ENCODE measurements around the gene FAM83C.

Gene FAM83C

GRCh38 chr20:35298264-35298663 lies 6.0 kb upstream of the FAM83C start:
- peaks cover 0 to 2% of the 10 kb centered on the region in 2 donors for H3K4me1 ChIP-seq (ENCODE audit: control insufficient read depth in 2 of 2, insufficient read depth in 2 of 2, low read length in 2 of 2)
- no peak overlapping the region for H3K4me3 ChIP-seq (ENCODE audit: low read length in 2 of 2)
- H3K27me3 ChIP-seq (ENCODE audit: control insufficient read depth in 2 of 2, insufficient read depth in 2 of 2, low read length in 2 of 2) = no peaks in the 10 kb centered on the region
- H3K27ac ChIP-seq (ENCODE audit: low read depth in 2 of 2, low read length in 2 of 2) = no peak overlapping the region
- no peak overlapping the region for H3K9ac ChIP-seq (ENCODE audit: low read depth in 1 of 2, low read length in 2 of 2)
- H3K9me3 ChIP-seq (ENCODE audit: control insufficient read depth in 2 of 2, low read length in 2 of 2) = no peaks in the 10 kb centered on the region
- no peaks in the 10 kb centered on the region for H3K36me3 ChIP-seq (ENCODE audit: control insufficient read depth in 2 of 2, insufficient read depth in 2 of 2, low read length in 2 of 2)

GRCh38 chr20:35297740-35298139 lies 5.5 kb upstream of the FAM83C start:
- Histone ChIP-seq H3K36me3 (ENCODE audit: control insufficient read depth in 2 of 2, insufficient read depth in 2 of 2, low read length in 2 of 2) (no peaks in the 10 kb centered on the region), H3K27me3 (ENCODE audit: control insufficient read depth in 2 of 2, insufficient read depth in 2 of 2, low read length in 2 of 2) (no peaks in the 10 kb centered on the region), H3K4me3 (ENCODE audit: low read length in 2 of 2) (no peak overlapping the region), H3K9me3 (ENCODE audit: control insufficient read depth in 2 of 2, low read length in 2 of 2) (no peaks in the 10 kb centered on the region), H3K9ac (ENCODE audit: low read depth in 1 of 2, low read length in 2 of 2) (no peak overlapping the region), H3K27ac (ENCODE audit: low read depth in 2 of 2, low read length in 2 of 2) (no peak overlapping the region), H3K4me1 (ENCODE audit: control insufficient read depth in 2 of 2, insufficient read depth in 2 of 2, low read length in 2 of 2) (peaks cover 0 to 2% of the 10 kb centered on the region in 2 donors)

- Histone ChIP-seq H3K4me3 (ENCODE audit: low read length in 2 of 2) (no peak overlapping the region), H3K9ac (ENCODE audit: low read depth in 1 of 2, low read length in 2 of 2) (no peak overlapping the region), H3K27ac (ENCODE audit: low read depth in 2 of 2, low read length in 2 of 2) (no peak overlapping the region), H3K9me3 (ENCODE audit: control insufficient read depth in 2 of 2, low read length in 2 of 2) (no peaks in the 10 kb centered on the region), H3K4me1 (ENCODE audit: control insufficient read depth in 2 of 2, insufficient read depth in 2 of 2, low read length in 2 of 2) (peaks cover 0 to 2% of the 10 kb centered on the region in 2 donors), H3K36me3 (ENCODE audit: control insufficient read depth in 2 of 2, insufficient read depth in 2 of 2, low read length in 2 of 2) (no peaks in the 10 kb centered on the region), H3K27me3 (ENCODE audit: control insufficient read depth in 2 of 2, insufficient read depth in 2 of 2, low read length in 2 of 2) (no peaks in the 10 kb centered on the region)
Measured at GRCh38 chr20:35297155-35297554, 4.9 kb upstream of the FAM83C start.

GRCh38 chr20:35296101-35296554 lies 3.9 kb upstream of the FAM83C start:
- H3K4me1 ChIP-seq (ENCODE audit: control insufficient read depth in 2 of 2, insufficient read depth in 2 of 2, low read length in 2 of 2) = peaks cover 0 to 2% of the 10 kb centered on the region in 2 donors
- H3K4me3 ChIP-seq (ENCODE audit: low read length in 2 of 2) = no peak overlapping the region
- no peak overlapping the region for H3K27ac ChIP-seq (ENCODE audit: low read depth in 2 of 2, low read length in 2 of 2)
- no peaks in the 10 kb centered on the region for H3K9me3 ChIP-seq (ENCODE audit: control insufficient read depth in 2 of 2, low read length in 2 of 2)
- no peaks in the 10 kb centered on the region for H3K36me3 ChIP-seq (ENCODE audit: control insufficient read depth in 2 of 2, insufficient read depth in 2 of 2, low read length in 2 of 2)
- no peaks in the 10 kb centered on the region for H3K27me3 ChIP-seq (ENCODE audit: control insufficient read depth in 2 of 2, insufficient read depth in 2 of 2, low read length in 2 of 2)
- H3K9ac ChIP-seq (ENCODE audit: low read depth in 1 of 2, low read length in 2 of 2) = no peak overlapping the region

GRCh38 chr20:35295674-35296073 lies 3.4 kb upstream of the FAM83C start:
- H3K4me3 ChIP-seq (ENCODE audit: low read length in 2 of 2) = no peak overlapping the region
- H3K27ac ChIP-seq (ENCODE audit: low read depth in 2 of 2, low read length in 2 of 2) = no peak overlapping the region
- no peak overlapping the region for H3K9ac ChIP-seq (ENCODE audit: low read depth in 1 of 2, low read length in 2 of 2)
- H3K9me3 ChIP-seq (ENCODE audit: control insufficient read depth in 2 of 2, low read length in 2 of 2) = no peaks in the 10 kb centered on the region
- no peaks in the 10 kb centered on the region for H3K27me3 ChIP-seq (ENCODE audit: control insufficient read depth in 2 of 2, insufficient read depth in 2 of 2, low read length in 2 of 2)
- no peaks in the 10 kb centered on the region for H3K36me3 ChIP-seq (ENCODE audit: control insufficient read depth in 2 of 2, insufficient read depth in 2 of 2, low read length in 2 of 2)
- H3K4me1 ChIP-seq (ENCODE audit: control insufficient read depth in 2 of 2, insufficient read depth in 2 of 2, low read length in 2 of 2) = peaks cover 0 to 2% of the 10 kb centered on the region in 2 donors

- no peaks in the 10 kb centered on the region for H3K9me3 ChIP-seq (ENCODE audit: control insufficient read depth in 2 of 2, low read length in 2 of 2)
- peaks cover 0 to 2% of the 10 kb centered on the region in 2 donors for H3K4me1 ChIP-seq (ENCODE audit: control insufficient read depth in 2 of 2, insufficient read depth in 2 of 2, low read length in 2 of 2)
- H3K27ac ChIP-seq (ENCODE audit: low read depth in 2 of 2, low read length in 2 of 2) = no peak overlapping the region
- no peak overlapping the region for H3K9ac ChIP-seq (ENCODE audit: low read depth in 1 of 2, low read length in 2 of 2)
- no peak overlapping the region for H3K4me3 ChIP-seq (ENCODE audit: low read length in 2 of 2)
- H3K36me3 ChIP-seq (ENCODE audit: control insufficient read depth in 2 of 2, insufficient read depth in 2 of 2, low read length in 2 of 2) = no peaks in the 10 kb centered on the region
- H3K27me3 ChIP-seq (ENCODE audit: control insufficient read depth in 2 of 2, insufficient read depth in 2 of 2, low read length in 2 of 2) = no peaks in the 10 kb centered on the region
Measured at GRCh38 chr20:35295058-35295457, 2.8 kb upstream of the FAM83C start.

- H3K4me1 ChIP-seq (ENCODE audit: control insufficient read depth in 2 of 2, insufficient read depth in 2 of 2, low read length in 2 of 2) = peaks cover 0 to 2% of the 10 kb centered on the region in 2 donors
- H3K36me3 ChIP-seq (ENCODE audit: control insufficient read depth in 2 of 2, insufficient read depth in 2 of 2, low read length in 2 of 2) = no peaks in the 10 kb centered on the region
- no peak overlapping the region for H3K9ac ChIP-seq (ENCODE audit: low read depth in 1 of 2, low read length in 2 of 2)
- H3K9me3 ChIP-seq (ENCODE audit: control insufficient read depth in 2 of 2, low read length in 2 of 2) = no peaks in the 10 kb centered on the region
- no peaks in the 10 kb centered on the region for H3K27me3 ChIP-seq (ENCODE audit: control insufficient read depth in 2 of 2, insufficient read depth in 2 of 2, low read length in 2 of 2)
- H3K4me3 ChIP-seq (ENCODE audit: low read length in 2 of 2) = no peak overlapping the region
- H3K27ac ChIP-seq (ENCODE audit: low read depth in 2 of 2, low read length in 2 of 2) = no peak overlapping the region
Measured at GRCh38 chr20:35294293-35294685, 2.1 kb upstream of the FAM83C start.

GRCh38 chr20:35293303-35294292 lies 1.4 kb upstream of the FAM83C start:
- H3K4me3 ChIP-seq (ENCODE audit: low read length in 2 of 2) = no peak overlapping the region
- H3K9me3 ChIP-seq (ENCODE audit: control insufficient read depth in 2 of 2, low read length in 2 of 2) = no peaks in the 10 kb centered on the region
- H3K9ac ChIP-seq (ENCODE audit: low read depth in 1 of 2, low read length in 2 of 2) = no peak overlapping the region
- H3K36me3 ChIP-seq (ENCODE audit: control insufficient read depth in 2 of 2, insufficient read depth in 2 of 2, low read length in 2 of 2) = no peaks in the 10 kb centered on the region
- H3K4me1 ChIP-seq (ENCODE audit: control insufficient read depth in 2 of 2, insufficient read depth in 2 of 2, low read length in 2 of 2) = peaks cover 0 to 2% of the 10 kb centered on the region in 2 donors
- H3K27ac ChIP-seq (ENCODE audit: low read depth in 2 of 2, low read length in 2 of 2) = no peak overlapping the region
- H3K27me3 ChIP-seq (ENCODE audit: control insufficient read depth in 2 of 2, insufficient read depth in 2 of 2, low read length in 2 of 2) = no peaks in the 10 kb centered on the region

- H3K4me1 ChIP-seq (ENCODE audit: control insufficient read depth in 2 of 2, insufficient read depth in 2 of 2, low read length in 2 of 2) = peaks cover 0 to 2% of the 10 kb centered on the region in 2 donors
- H3K27me3 ChIP-seq (ENCODE audit: control insufficient read depth in 2 of 2, insufficient read depth in 2 of 2, low read length in 2 of 2) = no peaks in the 10 kb centered on the region
- H3K9me3 ChIP-seq (ENCODE audit: control insufficient read depth in 2 of 2, low read length in 2 of 2) = no peaks in the 10 kb centered on the region
- H3K27ac ChIP-seq (ENCODE audit: low read depth in 2 of 2, low read length in 2 of 2) = no peak overlapping the region
- H3K36me3 ChIP-seq (ENCODE audit: control insufficient read depth in 2 of 2, insufficient read depth in 2 of 2, low read length in 2 of 2) = no peaks in the 10 kb centered on the region
- H3K9ac ChIP-seq (ENCODE audit: low read depth in 1 of 2, low read length in 2 of 2) = no peak overlapping the region
- no peak overlapping the region for H3K4me3 ChIP-seq (ENCODE audit: low read length in 2 of 2)
Measured at GRCh38 chr20:35292504-35293285, 470 bp upstream of the FAM83C start.

- H3K36me3 ChIP-seq (ENCODE audit: control insufficient read depth in 2 of 2, insufficient read depth in 2 of 2, low read length in 2 of 2) = no peaks in the 10 kb centered on the region
- H3K27ac ChIP-seq (ENCODE audit: low read depth in 2 of 2, low read length in 2 of 2) = no peak overlapping the region
- H3K27me3 ChIP-seq (ENCODE audit: control insufficient read depth in 2 of 2, insufficient read depth in 2 of 2, low read length in 2 of 2) = no peaks in the 10 kb centered on the region
- H3K9me3 ChIP-seq (ENCODE audit: control insufficient read depth in 2 of 2, low read length in 2 of 2) = no peaks in the 10 kb centered on the region
- H3K9ac ChIP-seq (ENCODE audit: low read depth in 1 of 2, low read length in 2 of 2) = no peak overlapping the region
- peaks cover 5 to 8% of the 10 kb centered on the region in 2 donors for H3K4me1 ChIP-seq (ENCODE audit: control insufficient read depth in 2 of 2, insufficient read depth in 2 of 2, low read length in 2 of 2)
- H3K4me3 ChIP-seq (ENCODE audit: low read length in 2 of 2) = no peak overlapping the region
Measured at GRCh38 chr20:35290887-35291417, 1.3 kb downstream of the FAM83C start.
